ENCODE results near the gene AFF3.

The AFF3 gene

DNA sequence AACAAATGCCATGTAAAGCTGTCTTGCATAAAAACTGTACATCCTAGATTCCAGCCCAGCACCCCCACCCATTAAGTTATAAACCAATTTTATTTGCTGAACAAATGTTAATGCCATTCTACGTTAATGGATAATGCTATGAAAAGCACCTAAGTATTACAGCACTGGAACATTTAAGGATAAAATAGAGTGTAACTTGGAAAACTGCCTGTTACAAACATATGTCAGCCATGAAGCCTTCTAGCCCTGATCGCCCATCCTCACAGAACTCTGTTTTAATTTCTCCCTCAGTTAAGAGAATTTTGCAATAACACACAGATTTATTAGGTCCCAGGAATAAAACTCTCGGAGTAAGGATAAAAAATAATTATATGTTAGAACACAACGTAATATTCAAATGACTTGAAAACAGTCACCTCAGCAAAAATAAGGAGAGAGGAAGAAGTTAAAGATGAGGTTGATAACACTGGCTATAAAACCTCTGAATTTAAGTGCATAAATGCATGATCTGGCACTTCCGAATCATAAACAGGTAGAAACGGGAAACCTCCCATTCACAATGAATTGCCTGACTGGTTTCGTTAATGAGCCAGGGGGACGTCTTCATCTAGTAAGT is 308.7 kb downstream of the AFF3 start:
- Histone ChIP-seq H3K36me3 (ENCODE audit: control insufficient read depth in 5 of 5, insufficient read depth in 5 of 5, low read length in 5 of 5) (peaks cover 0 to 3% (median 0%) of the 10 kb centered on the region in 5 donors), H3K4me3 (ENCODE audit: low read depth in 1 of 5, low read length in 5 of 5) (no peak overlapping the region), H3K27me3 (ENCODE audit: control insufficient read depth in 5 of 5, insufficient read depth in 4 of 5, low read length in 5 of 5) (no peaks in the 10 kb centered on the region), H3K9me3 (ENCODE audit: control insufficient read depth in 5 of 5, low read length in 5 of 5) (no peaks in the 10 kb centered on the region), H3K9ac (ENCODE audit: low read length in 5 of 5) (no peak overlapping the region), H3K27ac (ENCODE audit: low read depth, low read length) (no peak overlapping the region), H3K4me1 (ENCODE audit: control insufficient read depth in 5 of 5, insufficient read depth in 5 of 5, low read length in 5 of 5) (no peaks in the 10 kb centered on the region)

DNA sequence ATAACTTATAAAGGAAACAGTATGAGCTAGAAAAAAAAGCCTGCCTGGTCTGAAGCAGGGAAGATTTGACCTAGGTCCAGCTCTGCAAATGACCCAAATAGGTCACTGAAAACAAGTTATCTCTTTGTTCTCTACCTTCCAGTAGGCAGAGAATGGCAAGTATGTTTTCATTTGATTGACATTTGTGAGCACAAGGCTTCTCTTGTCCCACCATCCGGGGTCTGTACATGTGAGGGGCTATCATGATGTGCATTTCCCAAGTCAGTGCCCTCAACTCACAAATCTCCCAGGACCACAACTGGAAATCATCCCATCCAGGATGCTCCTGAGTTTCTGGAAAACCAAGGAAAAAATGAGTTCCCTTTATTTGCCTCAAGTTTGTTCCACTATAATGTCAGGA is 309.5 kb downstream of the AFF3 start:
- H3K4me1 ChIP-seq (ENCODE audit: control insufficient read depth in 5 of 5, insufficient read depth in 5 of 5, low read length in 5 of 5), result peaks cover 0 to under 1% (median 0%) of the 10 kb centered on the region in 5 donors
- no peak overlapping the region for H3K9ac ChIP-seq (ENCODE audit: low read length in 5 of 5)
- no peak overlapping the region for H3K4me3 ChIP-seq (ENCODE audit: low read depth in 1 of 5, low read length in 5 of 5)
- peaks cover 0 to 3% (median 0%) of the 10 kb centered on the region in 5 donors for H3K36me3 ChIP-seq (ENCODE audit: control insufficient read depth in 5 of 5, insufficient read depth in 5 of 5, low read length in 5 of 5)
- H3K27ac ChIP-seq (ENCODE audit: low read depth, low read length), result no peak overlapping the region
- H3K9me3 ChIP-seq (ENCODE audit: control insufficient read depth in 5 of 5, low read length in 5 of 5), result no peaks in the 10 kb centered on the region
- H3K27me3 ChIP-seq (ENCODE audit: control insufficient read depth in 5 of 5, insufficient read depth in 4 of 5, low read length in 5 of 5), result no peaks in the 10 kb centered on the region

DNA sequence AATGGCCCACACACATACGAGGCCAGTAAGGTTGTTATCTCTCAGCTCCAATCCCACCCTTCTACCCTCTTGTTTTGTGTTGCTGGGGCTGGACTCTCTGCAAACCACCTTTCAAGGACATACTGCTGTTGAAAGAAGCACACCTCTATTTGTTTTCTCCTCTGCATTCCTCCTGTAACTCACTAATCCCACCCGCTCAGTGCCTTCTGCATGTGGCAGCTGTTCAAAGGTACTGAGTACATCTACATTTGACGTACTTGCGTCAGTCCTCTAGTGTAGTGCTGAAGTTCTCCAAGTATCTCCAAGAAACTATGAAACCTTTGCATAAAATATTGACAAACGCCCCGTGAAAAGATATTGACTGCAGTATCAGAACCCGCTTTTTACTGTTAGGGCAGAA is 310.6 kb downstream of the AFF3 start:
- Histone ChIP-seq H3K9ac (ENCODE audit: low read length in 5 of 5) (no peak overlapping the region), H3K27ac (ENCODE audit: low read depth, low read length) (no peak overlapping the region), H3K9me3 (ENCODE audit: control insufficient read depth in 5 of 5, low read length in 5 of 5) (no peaks in the 10 kb centered on the region), H3K4me3 (ENCODE audit: low read depth in 1 of 5, low read length in 5 of 5) (no peak overlapping the region), H3K27me3 (ENCODE audit: control insufficient read depth in 5 of 5, insufficient read depth in 4 of 5, low read length in 5 of 5) (no peaks in the 10 kb centered on the region), H3K36me3 (ENCODE audit: control insufficient read depth in 5 of 5, insufficient read depth in 5 of 5, low read length in 5 of 5) (peaks cover 0 to 5% (median 1%) of the 10 kb centered on the region in 5 donors), H3K4me1 (ENCODE audit: control insufficient read depth in 5 of 5, insufficient read depth in 5 of 5, low read length in 5 of 5) (peaks cover 0 to 9% (median 0%) of the 10 kb centered on the region in 5 donors)

DNA sequence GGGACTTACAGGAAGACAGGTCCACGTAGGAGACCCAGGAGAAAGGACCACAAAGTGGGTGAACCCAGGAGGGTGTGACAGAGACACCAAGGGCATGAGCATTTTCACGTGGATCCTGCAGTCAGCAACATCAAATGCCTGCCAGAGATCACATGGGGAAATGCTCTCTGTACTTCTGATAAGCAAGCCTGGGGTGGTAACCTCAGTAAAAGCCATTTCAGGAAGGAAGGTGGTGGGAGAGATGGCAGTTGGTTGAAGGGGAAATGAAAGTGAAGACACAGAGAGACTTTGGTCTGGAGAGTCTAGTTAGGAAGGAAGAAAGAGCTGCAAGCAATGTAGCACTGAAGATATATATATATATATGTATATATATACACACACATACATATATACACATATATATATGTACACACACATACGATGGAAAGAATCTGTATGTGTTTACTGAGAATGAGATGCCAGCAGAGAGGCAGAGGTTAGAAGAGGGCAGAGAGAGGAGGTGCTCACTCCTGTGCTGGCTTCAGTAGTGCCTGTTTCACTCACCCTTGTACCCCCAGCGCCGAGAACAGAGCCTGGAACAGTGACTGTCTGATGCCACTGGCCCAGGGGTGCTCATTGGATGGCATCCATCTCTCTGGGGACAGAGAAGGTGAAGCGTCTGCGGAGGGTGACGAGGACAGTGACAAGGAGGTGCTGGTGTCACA is 314.9 kb downstream of the AFF3 start:
- Histone ChIP-seq H3K27ac (ENCODE audit: low read depth, low read length) (no peak overlapping the region), H3K9me3 (ENCODE audit: control insufficient read depth in 5 of 5, low read length in 5 of 5) (no peaks in the 10 kb centered on the region)

DNA sequence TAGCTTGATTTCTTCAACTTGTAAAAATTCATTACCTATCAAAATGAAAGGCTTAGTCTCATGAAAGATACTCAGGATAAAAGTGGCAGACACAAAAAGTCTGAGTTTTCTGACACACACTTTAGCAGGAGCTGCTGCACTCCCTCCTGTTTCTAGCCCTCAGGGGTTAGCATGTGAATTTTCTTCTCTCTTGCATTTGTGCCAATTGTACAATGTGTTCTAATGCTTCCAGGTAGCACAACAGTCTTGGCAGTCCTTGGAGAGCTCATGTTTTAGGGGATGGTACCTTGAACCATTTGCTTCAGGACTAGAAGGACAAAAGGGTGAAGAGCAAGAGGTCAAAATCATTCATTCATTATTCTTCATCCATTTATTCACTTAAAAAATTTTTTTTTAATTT is 316.8 kb downstream of the AFF3 start:
- H3K9me3 ChIP-seq (ENCODE audit: control insufficient read depth in 5 of 5, low read length in 5 of 5), result no peaks in the 10 kb centered on the region
- no peak overlapping the region for H3K4me3 ChIP-seq (ENCODE audit: low read depth in 1 of 5, low read length in 5 of 5)
- peaks cover 0 to 9% (median 3%) of the 10 kb centered on the region in 5 donors for H3K4me1 ChIP-seq (ENCODE audit: control insufficient read depth in 5 of 5, insufficient read depth in 5 of 5, low read length in 5 of 5)
- no peak overlapping the region for H3K9ac ChIP-seq (ENCODE audit: low read length in 5 of 5)
- H3K27ac ChIP-seq (ENCODE audit: low read depth, low read length), result no peak overlapping the region
- no peaks in the 10 kb centered on the region for H3K27me3 ChIP-seq (ENCODE audit: control insufficient read depth in 5 of 5, insufficient read depth in 4 of 5, low read length in 5 of 5)
- peaks cover 0 to 5% (median 3%) of the 10 kb centered on the region in 5 donors for H3K36me3 ChIP-seq (ENCODE audit: control insufficient read depth in 5 of 5, insufficient read depth in 5 of 5, low read length in 5 of 5)

More for the DNA sequence above, 314.9 kb downstream of the AFF3 start:
- H3K4me1 ChIP-seq (ENCODE audit: control insufficient read depth in 5 of 5, insufficient read depth in 5 of 5, low read length in 5 of 5), result peaks cover 0 to 9% (median 3%) of the 10 kb centered on the region in 5 donors
- H3K36me3 ChIP-seq (ENCODE audit: control insufficient read depth in 5 of 5, insufficient read depth in 5 of 5, low read length in 5 of 5), result peaks cover 0 to 5% (median 0%) of the 10 kb centered on the region in 5 donors
- no peaks in the 10 kb centered on the region for H3K27me3 ChIP-seq (ENCODE audit: control insufficient read depth in 5 of 5, insufficient read depth in 4 of 5, low read length in 5 of 5)
- H3K9ac ChIP-seq (ENCODE audit: low read length in 5 of 5), result no peak overlapping the region
- H3K4me3 ChIP-seq (ENCODE audit: low read depth in 1 of 5, low read length in 5 of 5), result no peak overlapping the region

DNA sequence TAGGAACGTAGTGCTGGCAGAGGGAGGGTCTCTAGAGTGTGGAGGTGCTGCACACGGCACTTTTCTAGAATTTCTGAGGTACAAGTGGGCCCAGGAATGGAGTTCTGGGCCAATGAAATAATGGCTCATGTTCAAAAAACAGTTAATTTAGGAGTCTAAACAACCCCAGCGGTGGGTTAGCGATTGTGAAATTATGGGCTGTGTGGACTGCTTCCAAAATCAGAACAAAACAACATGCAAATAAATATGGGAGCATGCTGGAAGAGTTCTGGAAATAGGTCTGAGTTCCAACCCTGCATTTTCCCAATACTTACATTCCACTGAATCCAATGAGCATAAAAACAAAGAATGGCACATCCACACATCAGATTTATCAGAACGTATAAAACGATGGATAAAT is 317.6 kb downstream of the AFF3 start:
- no peak overlapping the region for H3K9ac ChIP-seq (ENCODE audit: low read length in 5 of 5)
- no peak overlapping the region for H3K4me3 ChIP-seq (ENCODE audit: low read depth in 1 of 5, low read length in 5 of 5)
- H3K27me3 ChIP-seq (ENCODE audit: control insufficient read depth in 5 of 5, insufficient read depth in 4 of 5, low read length in 5 of 5), result no peaks in the 10 kb centered on the region
- H3K36me3 ChIP-seq (ENCODE audit: control insufficient read depth in 5 of 5, insufficient read depth in 5 of 5, low read length in 5 of 5), result peaks cover 0 to 5% (median 3%) of the 10 kb centered on the region in 5 donors
- H3K4me1 ChIP-seq (ENCODE audit: control insufficient read depth in 5 of 5, insufficient read depth in 5 of 5, low read length in 5 of 5), result peaks cover 0 to 9% (median 3%) of the 10 kb centered on the region in 5 donors
- H3K9me3 ChIP-seq (ENCODE audit: control insufficient read depth in 5 of 5, low read length in 5 of 5), result no peaks in the 10 kb centered on the region
- no peak overlapping the region for H3K27ac ChIP-seq (ENCODE audit: low read depth, low read length)

DNA sequence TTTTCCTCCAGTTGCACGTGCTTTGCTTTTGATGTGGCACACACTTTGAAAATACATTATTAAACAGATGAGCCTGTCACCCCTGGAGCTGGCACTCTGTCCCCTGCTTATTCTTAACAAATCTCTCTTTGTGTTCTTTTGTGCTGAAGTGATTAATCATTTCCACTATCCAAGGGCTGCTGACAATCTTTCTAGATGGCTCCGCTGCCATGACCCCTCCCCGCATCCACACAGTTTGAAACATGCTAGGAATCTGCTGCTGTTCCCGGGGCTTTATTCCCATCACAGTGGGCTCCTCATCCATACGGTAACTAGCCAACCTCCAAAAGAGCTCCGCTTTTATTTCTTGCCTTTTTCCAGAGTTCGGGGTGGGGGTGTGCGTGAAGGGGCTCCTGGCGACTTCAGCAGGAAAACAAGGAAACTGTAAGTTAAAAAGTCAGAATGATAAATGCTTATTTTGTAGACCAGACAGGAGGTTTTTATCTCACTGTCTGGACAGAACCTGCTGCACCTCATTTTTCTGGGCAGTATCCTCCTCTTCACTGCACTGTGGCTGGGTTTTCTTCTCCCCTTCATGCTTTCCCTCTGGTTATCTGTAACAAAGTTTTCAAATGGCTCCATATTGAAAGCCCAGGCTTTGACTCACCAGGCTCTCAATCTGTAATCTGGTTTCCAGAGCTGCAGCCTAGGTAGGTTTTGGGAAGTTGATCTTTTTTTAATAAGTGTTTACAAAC is 319.7 kb downstream of the AFF3 start:
- peaks cover 0 to 3% (median under 1%) of the 10 kb centered on the region in 5 donors for H3K36me3 ChIP-seq (ENCODE audit: control insufficient read depth in 5 of 5, insufficient read depth in 5 of 5, low read length in 5 of 5)
- no peak overlapping the region for H3K4me3 ChIP-seq (ENCODE audit: low read depth in 1 of 5, low read length in 5 of 5)
- no peaks in the 10 kb centered on the region for H3K9me3 ChIP-seq (ENCODE audit: control insufficient read depth in 5 of 5, low read length in 5 of 5)
- H3K4me1 ChIP-seq (ENCODE audit: control insufficient read depth in 5 of 5, insufficient read depth in 5 of 5, low read length in 5 of 5), result peaks cover 0 to 7% (median 3%) of the 10 kb centered on the region in 5 donors
- no peak overlapping the region for H3K27ac ChIP-seq (ENCODE audit: low read depth, low read length)
- no peaks in the 10 kb centered on the region for H3K27me3 ChIP-seq (ENCODE audit: control insufficient read depth in 5 of 5, insufficient read depth in 4 of 5, low read length in 5 of 5)
- H3K9ac ChIP-seq (ENCODE audit: low read length in 5 of 5), result no peak overlapping the region

DNA sequence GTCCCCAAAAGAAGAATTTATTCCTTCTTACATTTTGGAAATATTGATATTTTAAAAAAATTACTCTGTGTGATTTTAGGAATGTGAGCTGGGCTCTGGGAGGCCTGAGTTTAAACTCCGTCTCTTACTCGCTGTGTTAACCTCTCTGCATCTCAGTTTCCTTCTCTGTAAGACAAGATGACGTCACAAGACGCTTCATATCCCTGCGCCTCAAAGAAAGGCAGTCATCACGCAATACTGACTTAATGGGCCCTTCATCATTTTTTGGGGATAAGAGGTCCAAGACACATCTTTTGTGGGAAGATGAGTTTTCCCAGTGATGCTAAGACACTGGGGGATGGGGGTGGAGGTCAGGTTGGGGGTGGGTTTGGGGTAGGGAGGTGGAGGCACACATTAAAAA is 320.4 kb downstream of the AFF3 start:
- no peaks in the 10 kb centered on the region for H3K9me3 ChIP-seq (ENCODE audit: control insufficient read depth in 5 of 5, low read length in 5 of 5)
- H3K27ac ChIP-seq (ENCODE audit: low read depth, low read length), result no peak overlapping the region
- H3K9ac ChIP-seq (ENCODE audit: low read length in 5 of 5), result no peak overlapping the region
- no peaks in the 10 kb centered on the region for H3K27me3 ChIP-seq (ENCODE audit: control insufficient read depth in 5 of 5, insufficient read depth in 4 of 5, low read length in 5 of 5)
- H3K36me3 ChIP-seq (ENCODE audit: control insufficient read depth in 5 of 5, insufficient read depth in 5 of 5, low read length in 5 of 5), result peaks cover 0 to 3% (median 0%) of the 10 kb centered on the region in 5 donors
- H3K4me1 ChIP-seq (ENCODE audit: control insufficient read depth in 5 of 5, insufficient read depth in 5 of 5, low read length in 5 of 5), result peaks cover 0 to 7% (median under 1%) of the 10 kb centered on the region in 5 donors
- no peak overlapping the region for H3K4me3 ChIP-seq (ENCODE audit: low read depth in 1 of 5, low read length in 5 of 5)

DNA sequence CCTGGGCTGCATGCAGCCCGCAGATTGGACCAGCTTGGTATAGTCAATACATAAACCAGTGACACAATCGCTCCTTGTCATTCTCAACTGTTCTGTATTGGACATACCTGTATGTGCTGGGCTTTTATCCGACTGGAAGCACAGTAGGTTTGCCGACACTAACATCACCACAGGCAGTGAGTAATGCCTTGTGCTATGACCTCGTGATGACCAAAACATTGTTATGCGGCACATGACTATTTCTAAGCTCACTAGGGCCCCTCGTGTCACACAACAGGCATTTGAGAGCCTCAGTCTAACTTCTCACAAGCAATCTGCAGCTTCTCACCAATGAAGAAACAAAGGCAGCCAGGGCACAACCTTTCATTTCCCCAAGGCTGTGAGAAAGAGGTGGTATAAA is 320.8 kb downstream of the AFF3 start:
- Histone ChIP-seq H3K4me3 (ENCODE audit: low read depth in 1 of 5, low read length in 5 of 5) (no peak overlapping the region), H3K9ac (ENCODE audit: low read length in 5 of 5) (no peak overlapping the region), H3K36me3 (ENCODE audit: control insufficient read depth in 5 of 5, insufficient read depth in 5 of 5, low read length in 5 of 5) (peaks cover 0 to 3% (median 0%) of the 10 kb centered on the region in 5 donors), H3K4me1 (ENCODE audit: control insufficient read depth in 5 of 5, insufficient read depth in 5 of 5, low read length in 5 of 5) (peaks cover 0 to 7% (median 0%) of the 10 kb centered on the region in 5 donors), H3K9me3 (ENCODE audit: control insufficient read depth in 5 of 5, low read length in 5 of 5) (no peaks in the 10 kb centered on the region), H3K27ac (ENCODE audit: low read depth, low read length) (no peak overlapping the region), H3K27me3 (ENCODE audit: control insufficient read depth in 5 of 5, insufficient read depth in 4 of 5, low read length in 5 of 5) (no peaks in the 10 kb centered on the region)

DNA sequence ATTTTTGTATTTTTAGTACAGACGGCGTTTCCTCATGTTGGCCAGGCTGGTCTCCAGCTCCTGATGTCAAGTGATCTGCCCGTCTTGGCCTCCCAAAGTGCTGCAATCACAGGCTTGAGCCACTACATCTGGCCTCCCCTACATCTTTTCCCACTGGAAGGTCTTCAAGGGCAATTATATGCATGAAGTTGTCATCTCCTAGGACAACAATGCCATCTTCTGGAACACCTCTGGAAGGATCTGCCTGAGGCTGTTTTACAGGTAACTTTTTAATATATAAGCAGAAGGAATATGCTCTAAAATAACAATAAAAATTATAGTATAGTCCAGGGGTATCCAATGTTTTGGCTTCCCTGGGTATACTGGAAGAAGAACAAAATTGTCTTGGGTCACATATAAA is 321.4 kb downstream of the AFF3 start:
- no peak overlapping the region for H3K27ac ChIP-seq (ENCODE audit: low read depth, low read length)
- no peak overlapping the region for H3K9ac ChIP-seq (ENCODE audit: low read length in 5 of 5)
- no peaks in the 10 kb centered on the region for H3K9me3 ChIP-seq (ENCODE audit: control insufficient read depth in 5 of 5, low read length in 5 of 5)
- H3K36me3 ChIP-seq (ENCODE audit: control insufficient read depth in 5 of 5, insufficient read depth in 5 of 5, low read length in 5 of 5), result peaks cover 0 to 3% (median 0%) of the 10 kb centered on the region in 5 donors
- H3K4me3 ChIP-seq (ENCODE audit: low read depth in 1 of 5, low read length in 5 of 5), result no peak overlapping the region
- H3K27me3 ChIP-seq (ENCODE audit: control insufficient read depth in 5 of 5, insufficient read depth in 4 of 5, low read length in 5 of 5), result no peaks in the 10 kb centered on the region
- H3K4me1 ChIP-seq (ENCODE audit: control insufficient read depth in 5 of 5, insufficient read depth in 5 of 5, low read length in 5 of 5), result peaks cover 0 to 7% (median 0%) of the 10 kb centered on the region in 5 donors

Measured in subcutaneous abdominal adipose tissue (tissue), 5 donors.